ENCODE results near the gene OR2Z1.

Gene OR2Z1, protein sequence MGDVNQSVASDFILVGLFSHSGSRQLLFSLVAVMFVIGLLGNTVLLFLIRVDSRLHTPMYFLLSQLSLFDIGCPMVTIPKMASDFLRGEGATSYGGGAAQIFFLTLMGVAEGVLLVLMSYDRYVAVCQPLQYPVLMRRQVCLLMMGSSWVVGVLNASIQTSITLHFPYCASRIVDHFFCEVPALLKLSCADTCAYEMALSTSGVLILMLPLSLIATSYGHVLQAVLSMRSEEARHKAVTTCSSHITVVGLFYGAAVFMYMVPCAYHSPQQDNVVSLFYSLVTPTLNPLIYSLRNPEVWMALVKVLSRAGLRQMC

DNA sequence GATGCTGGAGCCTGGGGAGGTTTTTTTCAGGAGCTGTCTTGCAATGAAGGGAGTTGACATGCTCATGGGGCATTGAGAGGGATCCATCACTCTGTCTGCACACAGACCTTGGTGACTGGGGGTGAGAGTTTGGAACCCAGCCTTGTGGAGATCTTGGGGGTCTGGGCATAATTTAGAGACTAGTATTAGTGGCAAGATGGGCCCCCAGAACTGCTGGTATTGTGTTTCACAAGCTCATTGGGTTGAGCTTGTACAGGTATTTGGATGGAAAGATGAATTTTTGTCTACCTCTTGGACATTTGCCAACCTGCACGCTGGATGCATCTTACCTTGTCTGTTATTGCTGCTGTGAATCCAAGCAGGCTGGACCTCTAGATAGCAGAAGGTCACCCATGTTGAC lies at the start of gene OR2Z1:
Gene OR2Z1 (plus strand): TSS at position 301 of the 400 bp plus-strand sequence. CDS start 9,395 bp downstream, outside the sequence.
- TF ChIP-seq CTCF (IDR thresholded peaks at IDR 0.05): no peak
- Histone ChIP-seq H3K9ac (no peak within 1 kb of the TSS), H3K27ac (no peak within 1 kb of the TSS), H3K79me2 (no peaks in the 10 kb centered on the region), H3K4me3 (ENCODE audit: low read depth, low read length) (no peak within 1 kb of the TSS), H2AFZ (no peak within 1 kb of the TSS), H3K36me3 (ENCODE audit: control insufficient read depth, insufficient read depth, low read length) (no peaks in the 10 kb centered on the region), H3K4me1 (no peaks in the 10 kb centered on the region), H3K9me3 (ENCODE audit: control insufficient read depth, low read length) (no peaks in the 10 kb centered on the region), H3K4me2 (ENCODE audit: low read length) (no peak within 1 kb of the TSS), H3K27me3 (ENCODE audit: control insufficient read depth, insufficient read depth, low read length) (no peaks in the 10 kb centered on the region)

DNA sequence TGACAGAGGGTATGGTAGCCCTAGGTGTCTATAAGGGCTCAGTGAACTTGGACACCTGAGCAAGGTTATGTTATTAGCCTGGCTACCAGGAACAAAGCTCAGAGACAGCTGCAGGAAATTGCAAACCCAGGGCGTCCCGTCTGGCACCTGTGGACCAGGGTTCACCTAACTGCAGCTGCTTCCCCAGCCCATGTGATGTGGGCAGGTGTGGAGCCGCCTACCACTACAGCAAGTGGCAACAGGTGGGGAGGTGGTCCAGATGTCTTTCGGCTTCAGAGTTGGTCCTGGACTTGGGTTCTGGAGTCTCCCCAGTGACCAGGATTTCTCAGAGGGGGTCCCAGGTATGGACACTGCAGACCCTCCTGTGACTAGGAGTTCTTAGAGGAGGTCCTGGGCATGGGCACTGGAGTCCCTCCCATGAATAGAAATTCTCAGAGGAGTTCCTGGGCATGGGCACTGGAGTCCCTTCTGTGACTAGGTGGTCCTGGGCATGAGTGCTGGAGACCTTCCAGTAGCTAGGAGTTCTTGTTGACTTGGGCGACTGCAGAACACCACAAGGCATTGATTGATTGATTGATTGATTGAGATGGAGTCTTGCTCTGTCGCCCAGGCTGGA lies 48.0 kb upstream of the OR2Z1 start:
- Histone ChIP-seq H3K4me2 (ENCODE audit: low read length) (no peak overlapping the region), H3K9ac (no peak overlapping the region), H3K4me3 (ENCODE audit: low read depth, low read length) (no peak overlapping the region), H3K9me3 (ENCODE audit: control insufficient read depth, low read length) (no peaks in the 10 kb centered on the region), H3K27ac (no peak overlapping the region), H2AFZ (no peak overlapping the region), H3K79me2 (no peaks in the 10 kb centered on the region), H3K4me1 (no peaks in the 10 kb centered on the region), H3K27me3 (ENCODE audit: control insufficient read depth, insufficient read depth, low read length) (no peaks in the 10 kb centered on the region), H3K36me3 (ENCODE audit: control insufficient read depth, insufficient read depth, low read length) (no peaks in the 10 kb centered on the region)
- no peak for TF ChIP-seq CTCF (IDR thresholded peaks at IDR 0.05)

- no peak overlapping the region for H2AFZ ChIP-seq
- no peak overlapping the region for H3K4me3 ChIP-seq (ENCODE audit: low read depth, low read length)
- H3K4me2 ChIP-seq (ENCODE audit: low read length): no peak overlapping the region
- H3K4me1 ChIP-seq: no peaks in the 10 kb centered on the region
- no peak overlapping the region for H3K9ac ChIP-seq
- no peaks in the 10 kb centered on the region for H3K79me2 ChIP-seq
- H3K27ac ChIP-seq: no peak overlapping the region
- no peak for TF ChIP-seq CTCF (IDR thresholded peaks at IDR 0.05)
- no peaks in the 10 kb centered on the region for H3K36me3 ChIP-seq (ENCODE audit: control insufficient read depth, insufficient read depth, low read length)
- no peaks in the 10 kb centered on the region for H3K27me3 ChIP-seq (ENCODE audit: control insufficient read depth, insufficient read depth, low read length)
- H3K9me3 ChIP-seq (ENCODE audit: control insufficient read depth, low read length): no peaks in the 10 kb centered on the region
Observed at GRCh38 chr19:8675066-8675465, 46.4 kb upstream of the OR2Z1 start.

DNA sequence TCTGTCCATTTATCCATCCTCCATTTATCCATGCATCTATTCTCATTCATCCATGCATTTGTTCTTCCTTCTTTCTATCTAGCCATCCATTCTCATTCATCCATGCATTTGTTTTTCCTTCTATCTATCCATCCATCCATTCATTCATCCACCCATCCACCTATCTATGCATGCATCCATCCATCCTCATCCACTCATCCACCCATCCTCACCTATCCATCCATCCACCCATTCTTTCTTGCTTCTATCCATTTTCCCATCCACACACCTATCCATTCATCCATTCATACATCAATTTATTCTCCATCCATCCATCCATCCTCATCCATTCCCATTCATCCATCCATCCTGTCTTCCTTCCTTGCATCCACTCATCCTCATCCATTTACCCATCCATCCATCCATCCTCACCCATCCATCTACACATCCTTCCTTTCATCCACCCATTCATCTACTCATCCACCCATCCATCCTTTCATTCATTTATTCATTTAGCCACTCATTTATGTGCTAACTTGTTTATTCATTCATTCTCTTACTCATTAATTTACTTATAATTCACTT lies 43.1 kb upstream of the OR2Z1 start:
- TF ChIP-seq CTCF (IDR thresholded peaks at IDR 0.05): no peak
- Histone ChIP-seq H3K4me3 (ENCODE audit: low read depth, low read length) (no peak overlapping the region), H3K4me1 (no peaks in the 10 kb centered on the region), H3K27me3 (ENCODE audit: control insufficient read depth, insufficient read depth, low read length) (no peaks in the 10 kb centered on the region), H3K79me2 (no peaks in the 10 kb centered on the region), H3K4me2 (ENCODE audit: low read length) (no peak overlapping the region), H3K27ac (no peak overlapping the region), H3K9me3 (ENCODE audit: control insufficient read depth, low read length) (no peaks in the 10 kb centered on the region), H3K36me3 (ENCODE audit: control insufficient read depth, insufficient read depth, low read length) (no peaks in the 10 kb centered on the region), H2AFZ (no peak overlapping the region), H3K9ac (no peak overlapping the region)
